Right lobe of liver (tissue), 4 donors: Measurements from ENCODE around the gene GATD1.

Source experiments
- POLR2A ChIP-seq: fragments of 450-650 bp; IDR thresholded peaks from one replicate; pipeline ENCODE4 v1.6.1; 2017; ENCODE audit warnings: antibody characterized with exemption, mild to moderate bottlenecking
- TF ChIP-seq, protein P1 (sequence below), 4 donors: fragments of 200-600 bp in 3 of 4; fragments of 450-650 bp in 1 of 4; IDR thresholded peaks; one replicate each; pipeline versions ENCODE4 v1.5.1 to v1.8.0; 2016 to 2022; ENCODE audit warnings: antibody characterized with exemption in 4 of 4, mild to moderate bottlenecking in 2 of 4
- donor health status: DM: no; HTN: no; CAD: no.
- donor health status: DM: no; HTN: no; CAD: no.
- donor health status: DM: no; HTN: yes; CAD: no.

DNA sequence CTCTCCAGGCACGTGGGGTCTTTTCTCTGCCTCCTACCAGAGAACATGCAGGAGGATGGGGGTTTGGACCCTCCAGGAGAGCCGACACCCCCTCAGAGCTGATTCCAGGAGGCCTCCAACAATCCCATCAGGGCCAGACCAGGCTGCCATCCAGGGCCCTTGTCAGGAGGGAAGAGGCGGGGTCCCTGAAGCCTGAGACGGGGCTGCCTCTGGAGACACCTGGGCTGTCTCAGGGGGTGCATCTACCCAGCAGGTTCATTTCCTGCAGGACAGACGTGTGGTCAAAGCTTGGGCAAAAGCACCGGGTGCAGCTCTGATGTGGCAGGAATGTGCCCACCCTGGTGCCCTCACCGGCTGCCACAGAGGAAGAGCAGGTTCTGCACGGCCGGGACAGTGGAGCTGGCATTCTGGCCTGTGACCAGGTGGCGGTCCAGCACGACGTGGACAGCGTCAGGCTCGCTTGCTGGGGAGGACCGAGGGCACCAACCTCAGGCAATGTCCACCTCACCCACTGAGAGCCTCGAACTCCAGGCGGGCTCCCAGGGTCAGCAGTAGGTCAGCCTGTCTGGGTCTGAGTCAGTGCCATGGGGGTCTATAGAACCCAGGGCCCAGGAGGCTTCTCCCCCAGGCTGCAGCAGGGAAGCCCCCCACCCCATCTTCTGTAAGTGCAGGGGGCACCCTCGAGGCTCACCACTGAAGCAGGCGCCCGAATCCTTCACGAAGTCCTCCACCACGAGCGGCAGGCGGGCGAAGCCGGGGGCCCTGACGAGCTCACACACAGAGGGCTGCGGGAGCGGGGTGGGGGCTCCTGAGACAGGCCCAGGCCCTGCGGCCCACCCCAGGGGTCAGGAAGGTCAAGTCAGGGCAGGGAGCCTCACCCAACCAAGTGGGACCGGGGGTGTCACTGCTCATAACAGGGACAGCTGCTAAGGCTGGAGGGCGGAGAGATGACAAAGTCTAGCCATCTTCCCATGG lies 6.4 kb downstream of the GATD1 start:
- TF ChIP-seq, protein P1, sequence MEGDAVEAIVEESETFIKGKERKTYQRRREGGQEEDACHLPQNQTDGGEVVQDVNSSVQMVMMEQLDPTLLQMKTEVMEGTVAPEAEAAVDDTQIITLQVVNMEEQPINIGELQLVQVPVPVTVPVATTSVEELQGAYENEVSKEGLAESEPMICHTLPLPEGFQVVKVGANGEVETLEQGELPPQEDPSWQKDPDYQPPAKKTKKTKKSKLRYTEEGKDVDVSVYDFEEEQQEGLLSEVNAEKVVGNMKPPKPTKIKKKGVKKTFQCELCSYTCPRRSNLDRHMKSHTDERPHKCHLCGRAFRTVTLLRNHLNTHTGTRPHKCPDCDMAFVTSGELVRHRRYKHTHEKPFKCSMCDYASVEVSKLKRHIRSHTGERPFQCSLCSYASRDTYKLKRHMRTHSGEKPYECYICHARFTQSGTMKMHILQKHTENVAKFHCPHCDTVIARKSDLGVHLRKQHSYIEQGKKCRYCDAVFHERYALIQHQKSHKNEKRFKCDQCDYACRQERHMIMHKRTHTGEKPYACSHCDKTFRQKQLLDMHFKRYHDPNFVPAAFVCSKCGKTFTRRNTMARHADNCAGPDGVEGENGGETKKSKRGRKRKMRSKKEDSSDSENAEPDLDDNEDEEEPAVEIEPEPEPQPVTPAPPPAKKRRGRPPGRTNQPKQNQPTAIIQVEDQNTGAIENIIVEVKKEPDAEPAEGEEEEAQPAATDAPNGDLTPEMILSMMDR (IDR thresholded peaks at IDR 0.05): no peak
- no peak for TF ChIP-seq POLR2A
